CD8-positive, alpha-beta memory T cell (primary cell): ENCODE results near the gene PTPN5. TPM values are rescaled to one million over a fixed set of nuclear protein-coding genes. Genes with fewer than 3 reads are reported as not detected.
A peak's percentile ranks its signal among the peaks of the same experiment; 100 is the strongest.

Experiments
- CTCF ChIA-PET: fragments of 350-600 bp; sonication (Branson Sonifier 250); formaldehyde crosslinking; loops from one replicate; lab custom pipeline; 2021; ENCODE audit warnings: antibody characterized with exemption; lab: Charles Lee
- POLR2A ChIA-PET: fragments of 350-600 bp; sonication (Branson Sonifier 250); formaldehyde crosslinking; loops from one replicate; lab custom pipeline; 2021; ENCODE audit warnings: antibody characterized with exemption; lab: Charles Lee
- DNase-seq, 5 donors: peaks; one replicate each; pipeline versions ENCODE4 v3.0.0 to v3.0.0-alpha.2; 2020 to 2022; ENCODE audit warnings: mixed read lengths in 1 of 5
- H3K27ac ChIP-seq: one replicate; pipeline ENCODE4 v1.7.0; 2013; ENCODE audit warnings: low read depth, mild to moderate bottlenecking, low read length, moderate library complexity
- H3K27me3 ChIP-seq: 2 replicates; pipeline ENCODE4 v1.7.0; 2013; ENCODE audit warnings: low read length, mild to moderate bottlenecking; ENCODE audit not compliant: insufficient read depth, poor library complexity, severe bottlenecking
- H3K36me3 ChIP-seq: 2 replicates; pipeline ENCODE4 v1.7.0; 2013; ENCODE audit warnings: mild to moderate bottlenecking, low read length, moderate library complexity; ENCODE audit not compliant: insufficient read depth
- H3K4me1 ChIP-seq: 2 replicates; pipeline ENCODE4 v1.7.0; 2013; ENCODE audit warnings: mild to moderate bottlenecking, low read length, moderate library complexity; ENCODE audit not compliant: insufficient read depth
- H3K4me3 ChIP-seq: 2 replicates; pipeline ENCODE4 v1.7.0; 2013; ENCODE audit warnings: mild to moderate bottlenecking, low read length
- H3K9me3 ChIP-seq: 2 replicates; pipeline ENCODE4 v1.7.0; 2013; ENCODE audit warnings: mild to moderate bottlenecking, low read length
- H3K27ac Mint-ChIP-seq, 8 donors: one replicate each; pipeline ENCODE4 v1.8.0; 2020 to 2021; ENCODE audit warnings: mixed read lengths in 8 of 8, mild to moderate bottlenecking in 6 of 8, inconsistent platforms in 3 of 8, moderate library complexity in 3 of 8
- H3K27me3 Mint-ChIP-seq, 2 donors: one replicate each; pipeline ENCODE4 v1.8.0; 2020 to 2021; ENCODE audit warnings: mixed read lengths in 2 of 2, mild to moderate bottlenecking in 1 of 2, moderate library complexity in 1 of 2
- H3K36me3 Mint-ChIP-seq, 3 donors: one replicate each; pipeline ENCODE4 v1.8.0; 2020 to 2021; ENCODE audit warnings: mixed read lengths in 3 of 3, inconsistent platforms in 1 of 3, mild to moderate bottlenecking in 1 of 3
- H3K4me1 Mint-ChIP-seq, 3 donors: one replicate each; pipeline ENCODE4 v1.8.0; 2020 to 2021; ENCODE audit warnings: mixed read lengths in 3 of 3, inconsistent platforms in 1 of 3, mild to moderate bottlenecking in 1 of 3
- H3K4me3 Mint-ChIP-seq, 7 donors: one replicate each; pipeline ENCODE4 v1.8.0; 2020 to 2021; ENCODE audit warnings: mixed read lengths in 7 of 7, mild to moderate bottlenecking in 6 of 7, moderate library complexity in 4 of 7, inconsistent platforms in 2 of 7
- H3K9me3 Mint-ChIP-seq, 5 donors: one replicate each; pipeline ENCODE4 v1.8.0; 2020 to 2022; ENCODE audit warnings: mixed read lengths in 5 of 5, mild to moderate bottlenecking in 3 of 5, moderate library complexity in 2 of 5, inconsistent platforms in 1 of 5
- polyA plus RNA-seq: library from polyadenylated mRNA; unstranded; fragments of 300-500 nt; fragmentation: Illumina TruSeq; gene quantifications from one replicate; pipeline ENCODE4 v1.2.3, GENCODE V29; 2021
- total RNA-seq, 2 experiments: library from RNA; stranded (reverse); gene quantifications; one replicate each; pipeline ENCODE4 v1.2.3, GENCODE V29; 2021

The PTPN5 gene
- total and polyA plus RNA-seq, 3 experiments from 2014 or later, result not detected

GRCh38 chr11:18778468-18778867 is 13.1 kb downstream of the PTPN5 start:
- Mint-ChIP-seq H3K27me3 (peaks cover 2 to 5% of the 10 kb centered on the region in 2 donors), H3K9me3 (no peaks in the 10 kb centered on the region), H3K4me1 (peaks cover 5 to 14% (median 8%) of the 10 kb centered on the region in 3 donors), H3K27ac (peak overlapping the region in 5 of 8 donors; percentile 14 to 55 (median 37)), H3K4me3 (no peak overlapping the region), H3K36me3 (no peaks in the 10 kb centered on the region)
- ChIA-PET CTCF (interaction anchor here (0.8 to 1.4 kb wide), 3 partner anchors 11 to 14 kb away, joined by 3 to 4 read pairs (median 3); no protein-coding TSS in a partner anchor), POLR2A (no interaction called here)
- H3K4me3 ChIP-seq, result no peak overlapping the region
- H3K36me3 ChIP-seq, result no peaks in the 10 kb centered on the region
- no peaks in the 10 kb centered on the region for H3K27me3 ChIP-seq
- H3K9me3 ChIP-seq, result no peaks in the 10 kb centered on the region
- no peaks in the 10 kb centered on the region for H3K4me1 ChIP-seq
- DNase-seq, result no peak
- no peak overlapping the region for H3K27ac ChIP-seq

DNA sequence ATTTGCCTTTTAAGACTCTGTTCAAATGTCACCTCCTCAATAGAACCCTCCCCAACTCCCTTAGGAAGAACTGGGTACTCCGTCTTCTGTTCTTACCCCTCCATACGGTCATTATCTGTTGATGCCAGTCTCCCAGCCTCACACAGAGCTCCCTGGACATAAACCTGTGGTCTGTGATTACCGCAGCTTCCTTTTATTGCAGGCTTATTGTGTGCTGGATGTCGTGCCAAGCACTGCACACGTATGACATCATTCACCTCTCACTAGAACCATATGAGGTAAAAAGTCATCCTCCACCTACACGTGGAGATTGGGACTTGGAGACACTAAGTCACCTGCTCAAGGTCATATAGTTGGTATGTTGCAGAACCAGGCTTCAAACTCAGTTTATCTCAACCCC is 15.3 kb downstream of the PTPN5 start:
- Histone ChIP-seq H3K36me3 (no peaks in the 10 kb centered on the region), H3K4me1 (no peaks in the 10 kb centered on the region), H3K27ac (no peak overlapping the region), H3K9me3 (no peaks in the 10 kb centered on the region), H3K4me3 (no peak overlapping the region), H3K27me3 (no peaks in the 10 kb centered on the region)
- Mint-ChIP-seq H3K36me3 (no peaks in the 10 kb centered on the region), H3K4me1 (peaks cover 5 to 14% (median 8%) of the 10 kb centered on the region in 3 donors), H3K9me3 (no peaks in the 10 kb centered on the region), H3K27me3 (peaks cover 11 to 14% of the 10 kb centered on the region in 2 donors), H3K27ac (no peak overlapping the region), H3K4me3 (no peak overlapping the region)
- ChIA-PET CTCF (interaction anchor here (1.7 to 2.0 kb wide), 2 partner anchors 8 to 12 kb away, joined by 6 to 9 read pairs; no protein-coding TSS in a partner anchor), POLR2A (no interaction called here)
- DNase-seq, result no peak

DNA sequence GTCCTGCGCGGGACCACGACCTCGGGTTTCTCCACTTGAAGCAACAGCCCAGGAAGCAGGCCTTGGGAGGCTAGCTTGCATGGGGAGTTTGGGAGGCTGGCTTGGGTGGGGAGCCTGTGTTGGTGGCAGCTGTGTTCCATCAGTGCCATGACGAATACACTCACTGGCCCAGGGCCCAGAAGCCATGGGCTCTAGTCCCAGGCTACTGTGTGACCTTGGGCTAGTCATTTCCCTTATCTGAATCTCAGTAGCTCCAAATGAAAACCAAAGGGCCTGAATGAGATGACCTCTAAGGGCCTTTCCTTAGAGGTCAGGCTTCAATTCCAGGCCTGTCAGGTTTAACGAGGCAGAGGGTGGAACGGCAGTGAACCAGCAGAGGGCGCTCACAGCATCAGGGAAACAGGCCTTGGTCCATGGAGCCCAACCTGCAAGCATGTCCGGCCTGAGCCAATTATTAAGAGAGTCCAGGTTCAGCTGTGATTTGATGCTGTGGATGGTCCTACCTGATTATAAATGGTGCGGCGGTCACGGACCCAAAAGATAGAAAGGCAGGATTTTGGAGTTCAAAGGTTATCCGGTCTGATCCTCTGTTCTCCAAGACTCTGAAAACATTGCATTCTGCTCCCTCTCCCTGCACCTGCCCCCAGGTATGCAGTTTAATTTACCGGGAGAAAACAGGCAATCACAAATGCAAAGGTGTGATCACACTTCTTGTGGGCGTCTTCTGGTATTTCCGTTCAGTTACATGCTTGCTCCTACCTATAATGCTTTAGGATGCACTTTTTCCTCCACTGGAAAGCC is 15.9 kb downstream of the PTPN5 start:
- Histone ChIP-seq H3K36me3 (no peaks in the 10 kb centered on the region), H3K27me3 (no peaks in the 10 kb centered on the region), H3K9me3 (no peaks in the 10 kb centered on the region), H3K27ac (no peak overlapping the region), H3K4me1 (no peaks in the 10 kb centered on the region), H3K4me3 (no peak overlapping the region)
- Mint-ChIP-seq H3K36me3 (no peaks in the 10 kb centered on the region), H3K4me3 (no peak overlapping the region), H3K27ac (no peak overlapping the region), H3K9me3 (no peaks in the 10 kb centered on the region), H3K4me1 (peaks cover 5 to 14% (median 8%) of the 10 kb centered on the region in 3 donors), H3K27me3 (peaks cover 13 to 21% of the 10 kb centered on the region in 2 donors)
- peak in 4 of 5 donors; percentile 6 to 52 (median 32) for DNase-seq
- ChIA-PET POLR2A (no interaction called here), CTCF (interaction anchor here (1.0 to 2.0 kb wide), 4 partner anchors 8 to 54 kb away, joined by 3 to 9 read pairs (median 4); no protein-coding TSS in a partner anchor)

- Mint-ChIP-seq H3K4me1 (peaks cover 5 to 14% (median 8%) of the 10 kb centered on the region in 3 donors), H3K9me3 (no peaks in the 10 kb centered on the region), H3K4me3 (no peak overlapping the region), H3K27me3 (peaks cover 11 to 27% of the 10 kb centered on the region in 2 donors), H3K36me3 (no peaks in the 10 kb centered on the region), H3K27ac (peak overlapping the region in 1 of 8 donors; percentile 25)
- Histone ChIP-seq H3K27me3 (no peaks in the 10 kb centered on the region), H3K4me1 (no peaks in the 10 kb centered on the region), H3K36me3 (no peaks in the 10 kb centered on the region), H3K27ac (no peak overlapping the region), H3K9me3 (no peaks in the 10 kb centered on the region), H3K4me3 (no peak overlapping the region)
- no peak for DNase-seq
- CTCF ChIA-PET, result interaction anchor here (1.0 to 2.0 kb wide), 4 partner anchors 8 to 53 kb away, joined by 3 to 9 read pairs (median 4); no protein-coding TSS in a partner anchor
- POLR2A ChIA-PET, result no interaction called here
Measured at GRCh38 chr11:18774801-18775200, 16.8 kb downstream of the PTPN5 start.

DNA sequence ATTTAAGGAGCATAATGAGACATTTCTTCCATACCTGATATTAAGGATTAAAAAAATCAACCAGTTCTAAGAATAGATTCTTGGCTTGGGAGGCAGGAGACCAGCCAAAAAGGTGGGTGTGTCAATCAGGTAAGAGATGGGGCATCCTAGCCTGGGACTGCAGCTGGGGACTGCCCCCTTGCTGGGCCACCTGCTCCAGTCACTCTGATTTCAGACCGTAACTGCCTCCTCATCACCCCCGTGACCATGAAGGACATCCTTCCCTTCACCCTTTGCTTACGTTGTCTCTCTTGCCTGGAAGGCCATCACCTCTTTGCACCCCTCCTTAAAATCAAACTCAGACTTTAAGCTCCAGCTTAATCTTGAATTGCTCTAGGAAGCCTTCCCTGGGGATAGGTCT is 17.9 kb downstream of the PTPN5 start:
- H3K4me3 ChIP-seq, result no peak overlapping the region
- Mint-ChIP-seq H3K4me1 (peaks cover 4 to 9% (median 5%) of the 10 kb centered on the region in 3 donors), H3K4me3 (no peak overlapping the region), H3K27me3 (peaks cover 13 to 27% of the 10 kb centered on the region in 2 donors), H3K9me3 (no peaks in the 10 kb centered on the region), H3K36me3 (no peaks in the 10 kb centered on the region), H3K27ac (no peak overlapping the region)
- no peaks in the 10 kb centered on the region for H3K9me3 ChIP-seq
- no peak for DNase-seq
- H3K27me3 ChIP-seq, result no peaks in the 10 kb centered on the region
- CTCF ChIA-PET, result interaction anchor here (1.0 kb wide), 1 partner anchor 10 kb away, joined by 3 read pairs; no protein-coding TSS in a partner anchor
- H3K27ac ChIP-seq, result no peak overlapping the region
- no peaks in the 10 kb centered on the region for H3K36me3 ChIP-seq
- POLR2A ChIA-PET, result no interaction called here
- no peaks in the 10 kb centered on the region for H3K4me1 ChIP-seq

DNA sequence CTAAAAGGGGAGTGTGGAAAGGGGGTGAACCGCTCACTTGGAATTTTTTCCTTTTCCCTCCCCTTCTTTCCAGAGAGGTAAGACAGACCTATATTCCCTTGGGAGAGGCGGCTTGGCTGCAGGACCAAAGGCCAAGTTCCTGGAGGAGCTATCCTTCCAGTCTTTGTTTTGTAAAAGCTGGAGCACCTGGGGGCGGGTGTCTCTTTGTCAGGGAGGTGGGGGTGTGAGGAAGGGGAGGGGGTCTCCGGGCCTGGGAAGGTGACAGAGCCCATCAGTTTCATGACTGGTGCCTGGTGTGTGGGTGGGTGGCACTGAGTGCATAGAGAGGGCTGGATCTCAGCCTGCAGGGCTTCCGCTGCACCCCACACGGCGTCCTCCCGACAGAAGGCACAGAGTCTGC is 18.5 kb downstream of the PTPN5 start:
- no peak overlapping the region for H3K4me3 ChIP-seq
- Mint-ChIP-seq H3K27me3 (peaks cover 13 to 27% of the 10 kb centered on the region in 2 donors), H3K27ac (no peak overlapping the region), H3K4me1 (peaks cover 0 to 5% (median 0%) of the 10 kb centered on the region in 3 donors), H3K9me3 (no peaks in the 10 kb centered on the region), H3K36me3 (no peaks in the 10 kb centered on the region), H3K4me3 (no peak overlapping the region)
- no peaks in the 10 kb centered on the region for H3K9me3 ChIP-seq
- H3K27me3 ChIP-seq, result no peaks in the 10 kb centered on the region
- POLR2A ChIA-PET, result no interaction called here
- CTCF ChIA-PET, result interaction anchor here (1.0 kb wide), 1 partner anchor 10 kb away, joined by 3 read pairs; no protein-coding TSS in a partner anchor
- no peak for DNase-seq
- H3K27ac ChIP-seq, result no peak overlapping the region
- H3K4me1 ChIP-seq, result no peaks in the 10 kb centered on the region
- H3K36me3 ChIP-seq, result no peaks in the 10 kb centered on the region

- H3K4me1 ChIP-seq, result no peaks in the 10 kb centered on the region
- Mint-ChIP-seq H3K36me3 (no peaks in the 10 kb centered on the region), H3K9me3 (no peaks in the 10 kb centered on the region), H3K27me3 (peaks cover 15 to 27% of the 10 kb centered on the region in 2 donors), H3K4me3 (no peak overlapping the region), H3K27ac (no peak overlapping the region), H3K4me1 (peaks cover 0 to 5% (median 0%) of the 10 kb centered on the region in 3 donors)
- H3K9me3 ChIP-seq, result no peaks in the 10 kb centered on the region
- no peak for DNase-seq
- H3K27me3 ChIP-seq, result no peaks in the 10 kb centered on the region
- no peak overlapping the region for H3K27ac ChIP-seq
- ChIA-PET POLR2A (no interaction called here), CTCF (no interaction called here)
- H3K4me3 ChIP-seq, result no peak overlapping the region
- no peaks in the 10 kb centered on the region for H3K36me3 ChIP-seq
Measured at GRCh38 chr11:18772211-18772610, 19.4 kb downstream of the PTPN5 start.
